Measurements from ENCODE around the gene PERCC1.

PERCC1 gene

DNA sequence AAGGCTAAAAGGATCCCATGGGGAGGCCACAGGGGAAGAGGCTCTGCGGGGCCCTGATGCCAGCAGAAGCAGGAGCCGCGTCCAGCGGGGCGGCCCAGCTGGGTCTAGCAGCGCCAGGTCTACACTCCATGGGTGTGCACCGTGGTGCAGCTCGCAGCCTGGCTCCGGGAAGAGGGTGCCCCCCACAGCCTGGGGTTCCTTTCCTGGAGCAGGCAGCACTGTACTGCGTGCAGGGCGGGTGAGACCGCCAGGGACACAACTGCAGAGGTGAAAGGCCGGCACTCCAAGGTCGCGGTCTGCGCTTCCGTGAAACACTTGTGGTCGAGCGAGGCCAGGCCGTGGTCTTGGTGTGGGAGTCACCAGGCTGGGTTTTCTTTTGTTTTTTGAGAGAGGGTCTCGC lies 20.0 kb downstream of the PERCC1 start:
- peaks cover 9% of the 10 kb centered on the region for H3K36me3 Mint-ChIP-seq (ENCODE audit: insufficient read depth)
- H3K4me1 Mint-ChIP-seq = no peaks in the 10 kb centered on the region
- H3K4me3 Mint-ChIP-seq = no peak overlapping the region
- ATAC-seq (replicated peaks; ENCODE audit: extremely low read depth, poor library complexity, severe bottlenecking) (no peak), DNase-seq (ENCODE audit: low spot score in 2 of 2) (no peak)
- no peak overlapping the region for H3K27ac Mint-ChIP-seq (ENCODE audit: low read depth)
- H3K27me3 Mint-ChIP-seq = no peaks in the 10 kb centered on the region
- H3K9me3 Mint-ChIP-seq = no peaks in the 10 kb centered on the region

DNA sequence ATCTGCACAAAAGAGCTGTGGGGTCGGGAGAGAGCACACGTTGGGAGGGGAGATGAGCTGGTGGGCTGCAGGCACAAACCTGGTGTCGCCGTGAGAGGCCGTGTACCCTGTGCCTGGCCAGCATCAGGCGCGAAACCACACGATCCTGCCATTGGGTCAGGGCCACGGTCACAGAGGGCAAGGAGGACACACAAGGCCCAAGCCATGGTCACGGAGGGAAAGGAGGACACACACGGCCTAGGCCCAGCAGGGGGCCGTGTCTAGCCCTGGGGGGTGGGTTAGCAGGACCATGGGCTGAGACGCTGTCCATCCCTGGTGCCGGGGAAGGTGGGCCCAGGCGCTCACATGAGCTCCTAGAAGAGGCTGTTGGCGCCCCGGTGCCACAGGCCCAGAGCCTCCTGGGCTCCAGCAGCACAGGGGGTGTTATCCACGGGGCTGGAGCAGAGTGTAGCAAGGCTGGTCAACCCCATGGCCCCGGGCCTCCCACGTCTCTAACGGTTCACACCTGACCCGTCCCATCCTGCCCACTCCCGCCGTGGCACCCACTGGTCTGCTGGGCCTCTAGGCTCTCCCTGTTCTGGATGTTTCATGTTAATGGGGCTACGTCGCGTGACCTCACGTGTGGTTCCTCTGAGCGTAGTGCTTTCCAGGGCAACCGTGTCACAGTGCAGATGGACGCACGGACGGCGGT lies 21.0 kb downstream of the PERCC1 start:
- H3K27me3 Mint-ChIP-seq = no peaks in the 10 kb centered on the region
- no peak for DNase-seq (ENCODE audit: low spot score in 2 of 2)
- no peak overlapping the region for H3K4me3 Mint-ChIP-seq
- H3K4me1 Mint-ChIP-seq = no peaks in the 10 kb centered on the region
- no peak for ATAC-seq (replicated peaks; ENCODE audit: extremely low read depth, poor library complexity, severe bottlenecking)
- no peaks in the 10 kb centered on the region for H3K9me3 Mint-ChIP-seq
- H3K36me3 Mint-ChIP-seq (ENCODE audit: insufficient read depth) = peaks cover 9% of the 10 kb centered on the region
- no peak overlapping the region for H3K27ac Mint-ChIP-seq (ENCODE audit: low read depth)

DNA sequence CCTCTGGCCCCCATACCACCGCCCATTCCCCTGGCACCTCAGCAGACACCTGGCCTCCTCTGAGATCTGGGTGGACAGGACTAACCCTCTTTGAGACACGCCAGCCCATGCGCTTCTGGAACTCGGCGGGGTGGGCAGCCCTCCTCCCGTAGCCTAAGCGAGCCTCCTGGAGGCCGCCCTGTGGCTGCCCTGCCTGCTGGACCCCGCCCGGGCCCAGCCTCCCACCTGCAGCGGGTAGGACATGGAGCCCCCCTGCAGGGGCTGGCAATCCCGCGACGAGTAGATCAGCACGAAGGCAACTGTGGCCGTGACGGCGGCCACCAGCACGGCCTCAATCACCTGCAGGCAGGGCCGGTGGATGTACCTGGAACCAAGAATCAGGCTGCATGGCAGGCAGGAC lies 21.7 kb downstream of the PERCC1 start:
- no peaks in the 10 kb centered on the region for H3K9me3 Mint-ChIP-seq
- H3K4me1 Mint-ChIP-seq = no peaks in the 10 kb centered on the region
- H3K4me3 Mint-ChIP-seq = no peak overlapping the region
- H3K36me3 Mint-ChIP-seq (ENCODE audit: insufficient read depth) = peaks cover 9% of the 10 kb centered on the region
- no peak for ATAC-seq (replicated peaks; ENCODE audit: extremely low read depth, poor library complexity, severe bottlenecking)
- no peak overlapping the region for H3K27ac Mint-ChIP-seq (ENCODE audit: low read depth)
- DNase-seq (ENCODE audit: low spot score in 2 of 2) = no peak
- H3K27me3 Mint-ChIP-seq = no peaks in the 10 kb centered on the region

DNA sequence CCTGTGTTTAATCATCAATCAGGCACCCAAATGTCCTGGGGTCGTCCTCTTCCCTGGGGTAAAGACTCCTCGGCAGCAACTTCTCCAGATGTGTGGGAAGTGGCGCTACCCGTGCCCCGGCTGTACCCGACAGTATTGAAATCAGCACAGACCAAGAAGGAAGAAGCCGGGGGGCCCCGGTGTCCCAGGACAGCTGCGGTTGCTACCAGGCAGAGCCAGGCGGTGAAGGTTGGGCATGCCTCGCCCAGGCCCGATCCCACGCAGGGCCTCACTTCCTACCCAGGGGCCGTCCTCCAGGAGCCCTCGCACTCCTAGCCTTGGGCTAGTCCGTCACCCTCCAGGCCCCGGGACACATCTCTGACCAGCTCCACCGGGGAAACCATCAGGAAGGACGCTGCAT lies 22.4 kb downstream of the PERCC1 start:
- no peak overlapping the region for H3K4me3 Mint-ChIP-seq
- no peak overlapping the region for H3K27ac Mint-ChIP-seq (ENCODE audit: low read depth)

DNA sequence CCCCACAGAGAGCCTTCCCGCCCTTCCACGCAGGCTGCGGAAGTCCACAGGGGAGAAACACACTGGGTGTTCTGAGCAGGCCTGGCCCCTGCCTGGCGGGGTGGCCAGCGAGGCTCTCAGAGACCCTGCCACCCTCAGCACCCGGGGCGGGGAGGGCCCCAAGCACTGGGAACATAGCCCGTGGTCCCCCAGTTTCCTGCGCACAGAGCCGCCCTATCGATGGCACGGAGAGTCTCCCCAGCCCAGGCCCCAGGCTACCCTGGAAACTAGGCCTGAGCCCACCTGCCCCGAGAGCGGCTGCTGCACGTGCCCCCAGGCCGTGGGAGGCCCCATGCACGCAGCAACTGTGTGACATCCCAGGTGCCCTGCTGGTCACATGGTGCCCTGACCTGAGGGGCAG lies 23.7 kb downstream of the PERCC1 start:
- Mint-ChIP-seq H3K27me3 (no peaks in the 10 kb centered on the region), H3K4me3 (no peak overlapping the region)

More for the DNA sequence above, 22.4 kb downstream of the PERCC1 start:
- Mint-ChIP-seq H3K27me3 (no peaks in the 10 kb centered on the region), H3K36me3 (ENCODE audit: insufficient read depth) (peaks cover 11% of the 10 kb centered on the region), H3K9me3 (no peaks in the 10 kb centered on the region), H3K4me1 (no peaks in the 10 kb centered on the region)
- no peak for DNase-seq (ENCODE audit: low spot score in 2 of 2)
- ATAC-seq (replicated peaks; ENCODE audit: extremely low read depth, poor library complexity, severe bottlenecking) = no peak

DNA sequence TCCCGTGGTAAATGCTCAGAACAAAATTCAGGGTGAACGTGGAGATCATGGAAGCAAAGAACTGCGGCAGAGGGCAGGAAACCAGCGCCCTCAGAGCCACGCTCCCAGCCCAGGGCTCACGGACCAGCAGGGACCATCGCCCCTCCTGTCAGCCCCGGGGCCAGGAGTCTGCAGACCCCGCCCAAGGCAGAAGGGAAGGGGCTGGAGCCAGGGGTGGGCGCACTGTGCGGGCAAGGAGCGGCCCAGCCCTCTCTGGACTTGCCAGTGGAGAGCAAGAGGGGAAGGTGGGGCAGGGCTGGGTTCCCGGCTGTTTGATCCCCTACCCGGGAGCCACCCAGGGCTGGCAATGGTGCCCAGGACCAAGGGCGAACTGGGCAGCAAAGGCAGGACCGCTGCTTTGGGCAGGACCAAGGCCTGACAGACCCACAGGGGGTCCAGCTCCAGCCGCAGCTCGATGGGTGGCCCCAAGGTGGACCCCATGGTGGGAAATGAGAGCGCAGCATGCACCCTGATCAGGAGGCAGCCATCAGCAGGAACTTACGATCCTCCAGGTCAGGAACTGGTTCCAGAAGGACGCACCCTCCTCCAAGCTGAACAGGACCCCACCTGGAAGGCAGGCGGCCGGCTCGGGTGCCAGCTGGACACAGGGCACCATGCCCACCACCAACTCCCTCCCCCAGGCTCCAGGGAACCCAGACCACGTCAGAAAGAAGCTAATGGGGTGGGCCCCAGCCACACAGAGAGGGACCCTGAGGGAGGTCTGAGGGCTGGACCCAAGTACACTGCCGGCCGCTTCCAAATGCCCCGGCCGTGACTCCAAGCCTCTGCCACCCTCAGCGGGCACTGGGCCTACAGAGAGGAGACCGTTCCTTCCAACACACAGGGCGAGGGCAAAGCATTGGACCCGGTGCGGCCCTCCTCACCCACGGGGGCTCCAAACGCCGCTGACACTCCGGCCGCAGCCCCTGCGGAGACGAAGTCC lies 24.6 kb downstream of the PERCC1 start:
- ATAC-seq (replicated peaks; ENCODE audit: extremely low read depth, poor library complexity, severe bottlenecking) (no peak), DNase-seq (ENCODE audit: low spot score in 2 of 2) (no peak)
- Mint-ChIP-seq H3K9me3 (no peaks in the 10 kb centered on the region), H3K36me3 (ENCODE audit: insufficient read depth) (peaks cover 16% of the 10 kb centered on the region), H3K4me3 (no peak overlapping the region), H3K27me3 (no peaks in the 10 kb centered on the region), H3K27ac (ENCODE audit: low read depth) (no peak overlapping the region), H3K4me1 (no peaks in the 10 kb centered on the region)

More for the DNA sequence above, 23.7 kb downstream of the PERCC1 start:
- H3K27ac Mint-ChIP-seq (ENCODE audit: low read depth) = no peak overlapping the region
- ATAC-seq (replicated peaks; ENCODE audit: extremely low read depth, poor library complexity, severe bottlenecking) (no peak), DNase-seq (ENCODE audit: low spot score in 2 of 2) (no peak)
- no peaks in the 10 kb centered on the region for H3K9me3 Mint-ChIP-seq
- H3K36me3 Mint-ChIP-seq (ENCODE audit: insufficient read depth) = peaks cover 13% of the 10 kb centered on the region
- H3K4me1 Mint-ChIP-seq = no peaks in the 10 kb centered on the region

DNA sequence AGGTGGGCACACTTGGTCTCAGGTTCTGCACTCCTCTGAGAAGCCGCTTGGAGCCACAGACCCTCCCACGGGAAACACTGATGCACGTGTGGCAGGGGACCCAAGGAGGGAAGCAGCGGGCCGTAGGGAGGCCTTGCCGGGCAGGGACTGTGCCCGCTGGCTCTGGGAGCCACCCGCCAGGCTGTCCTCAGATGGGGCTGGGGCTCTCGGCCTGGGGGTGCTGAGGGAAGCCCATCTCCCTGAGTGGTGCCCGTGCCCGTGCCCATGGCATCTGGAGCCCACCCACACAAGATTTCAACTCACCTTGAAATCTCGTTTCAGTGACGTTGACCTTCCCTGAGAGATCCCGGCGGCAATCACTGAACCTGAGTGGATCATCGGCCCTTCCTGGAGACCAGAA lies 26.1 kb downstream of the PERCC1 start:
- Mint-ChIP-seq H3K36me3 (ENCODE audit: insufficient read depth) (peaks cover 15% of the 10 kb centered on the region), H3K9me3 (no peaks in the 10 kb centered on the region), H3K27me3 (no peaks in the 10 kb centered on the region), H3K27ac (ENCODE audit: low read depth) (no peak overlapping the region), H3K4me1 (no peaks in the 10 kb centered on the region), H3K4me3 (no peak overlapping the region)
- ATAC-seq (replicated peaks; ENCODE audit: extremely low read depth, poor library complexity, severe bottlenecking) (no peak), DNase-seq (ENCODE audit: low spot score in 2 of 2) (no peak)

DNA sequence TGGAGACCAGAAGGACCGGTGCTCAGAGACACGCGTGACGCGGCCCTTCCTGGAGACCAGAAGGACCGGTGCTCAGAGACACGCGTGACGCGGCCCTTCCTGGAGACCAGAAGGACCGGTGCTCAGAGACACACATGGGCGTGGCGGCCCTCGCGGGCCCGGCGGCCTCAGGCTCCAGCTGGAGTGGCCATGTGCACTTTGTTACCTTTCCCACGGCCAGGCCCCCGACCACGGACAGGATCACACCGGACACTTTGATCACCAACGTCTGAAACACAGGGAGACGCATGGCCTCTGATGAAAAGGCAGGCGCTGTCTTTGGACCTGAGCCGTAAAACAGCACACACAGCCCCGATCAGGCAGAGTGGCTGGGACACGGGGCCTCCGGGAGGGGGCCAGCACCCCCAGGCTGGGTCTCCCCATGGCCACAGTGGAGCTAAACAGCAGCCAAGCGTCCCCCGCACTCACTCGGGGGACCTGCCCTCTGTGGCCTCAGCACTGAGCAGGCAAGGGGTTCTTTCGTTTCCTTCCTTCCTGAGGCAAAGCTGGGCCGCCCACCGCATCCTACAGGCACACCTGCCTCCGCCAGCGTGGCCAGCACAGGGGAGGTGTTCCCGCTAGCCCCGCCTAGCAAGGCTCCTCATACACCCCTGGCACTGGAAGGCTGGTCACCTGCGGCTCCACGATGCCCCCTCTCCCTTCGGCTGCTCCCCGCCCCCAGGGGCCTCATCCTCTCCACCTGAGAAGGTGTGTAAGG lies 26.8 kb downstream of the PERCC1 start:
- ATAC-seq (replicated peaks; ENCODE audit: extremely low read depth, poor library complexity, severe bottlenecking) (no peak), DNase-seq (ENCODE audit: low spot score in 2 of 2) (no peak)
- Mint-ChIP-seq H3K36me3 (ENCODE audit: insufficient read depth) (peaks cover 12% of the 10 kb centered on the region), H3K27ac (ENCODE audit: low read depth) (no peak overlapping the region), H3K4me1 (no peaks in the 10 kb centered on the region), H3K27me3 (no peaks in the 10 kb centered on the region), H3K4me3 (no peak overlapping the region), H3K9me3 (no peaks in the 10 kb centered on the region)

DNA sequence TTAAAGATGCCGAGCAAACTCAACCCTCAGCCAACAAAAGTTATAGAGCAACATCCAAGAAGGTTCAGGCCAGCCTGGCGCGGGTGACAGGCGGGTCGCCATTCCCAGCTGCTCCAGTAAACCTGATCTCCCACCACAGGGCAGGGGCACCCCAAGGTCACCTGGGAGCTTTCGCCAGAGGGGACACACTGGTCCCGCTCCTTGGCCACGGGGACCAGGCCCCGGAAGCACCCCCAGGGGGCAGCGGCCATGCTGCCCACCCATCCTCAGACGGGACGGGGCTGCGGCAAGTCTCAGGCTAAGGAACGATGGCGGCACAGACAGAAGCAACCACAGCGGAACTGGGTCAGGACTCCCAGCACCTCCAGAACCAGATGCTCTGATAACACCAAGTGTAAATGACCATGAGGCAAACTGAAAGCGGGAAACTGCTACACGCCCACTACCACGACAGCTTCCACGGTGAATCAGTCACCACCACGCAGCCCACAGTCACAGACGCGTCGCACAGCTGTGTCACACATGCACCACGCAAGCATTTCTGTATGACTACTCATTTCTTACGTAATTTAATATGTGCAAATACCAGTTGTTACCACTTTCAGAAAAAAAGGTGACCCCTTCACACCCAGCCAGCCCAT lies 27.6 kb downstream of the PERCC1 start:
- peak overlapping the region; percentile 81 for H3K27ac Mint-ChIP-seq (ENCODE audit: low read depth)
- ATAC-seq (replicated peaks; ENCODE audit: extremely low read depth, poor library complexity, severe bottlenecking) (no peak), DNase-seq (ENCODE audit: low spot score in 2 of 2) (no peak)
- no peaks in the 10 kb centered on the region for H3K27me3 Mint-ChIP-seq
- H3K36me3 Mint-ChIP-seq (ENCODE audit: insufficient read depth) = peaks cover 10% of the 10 kb centered on the region
- H3K4me3 Mint-ChIP-seq = no peak overlapping the region
- no peaks in the 10 kb centered on the region for H3K4me1 Mint-ChIP-seq
- H3K9me3 Mint-ChIP-seq = no peaks in the 10 kb centered on the region

DNA sequence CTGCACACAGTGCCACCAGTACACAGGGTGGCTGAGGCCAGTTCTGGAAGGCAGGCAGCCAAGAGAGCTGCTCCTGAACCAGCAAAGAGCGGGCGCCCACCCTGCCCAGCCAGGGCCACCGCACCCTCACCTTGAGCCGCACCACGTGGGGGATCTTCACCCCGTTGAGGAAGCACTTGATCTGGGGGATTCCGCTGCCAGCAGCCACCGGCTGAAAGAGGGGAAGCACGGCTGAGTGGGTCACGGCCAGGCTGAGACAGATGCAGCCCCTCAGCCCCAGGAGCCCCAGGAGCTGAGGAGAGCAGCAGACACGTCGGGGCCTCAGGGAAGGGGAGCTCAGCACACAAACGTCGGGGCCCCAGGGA lies 28.1 kb downstream of the PERCC1 start:
- Mint-ChIP-seq H3K9me3 (no peaks in the 10 kb centered on the region), H3K4me3 (no peak overlapping the region), H3K4me1 (no peaks in the 10 kb centered on the region), H3K27ac (ENCODE audit: low read depth) (peak overlapping the region; percentile 81), H3K36me3 (ENCODE audit: insufficient read depth) (peaks cover 7% of the 10 kb centered on the region), H3K27me3 (no peaks in the 10 kb centered on the region)
- DNase-seq (ENCODE audit: low spot score in 2 of 2) (no peak), ATAC-seq (replicated peaks; ENCODE audit: extremely low read depth, poor library complexity, severe bottlenecking) (peak; percentile 24)

DNA sequence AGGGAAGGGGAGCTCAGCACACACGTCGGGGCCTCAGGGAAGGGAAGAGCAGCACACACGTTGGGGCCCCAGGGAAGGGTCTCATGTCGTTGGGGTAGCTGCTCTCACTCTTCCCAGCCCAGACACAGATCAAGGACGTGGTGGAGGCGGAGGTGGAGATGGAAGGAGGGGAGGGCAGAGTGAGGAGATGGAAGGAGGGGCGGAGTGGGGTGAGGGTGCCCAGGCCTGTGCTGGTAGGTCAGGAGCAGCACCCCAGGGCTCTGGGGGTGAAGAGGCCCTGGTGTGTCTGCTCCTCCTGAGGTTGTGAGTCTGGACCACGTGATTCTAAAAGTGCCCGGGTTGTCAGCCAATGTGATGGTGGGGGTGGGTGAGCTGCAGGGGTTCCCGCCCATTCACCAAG lies 29.1 kb downstream of the PERCC1 start:
- no peak overlapping the region for H3K4me3 Mint-ChIP-seq
- DNase-seq (ENCODE audit: low spot score in 2 of 2) (no peak), ATAC-seq (replicated peaks; ENCODE audit: extremely low read depth, poor library complexity, severe bottlenecking) (no peak)
- no peak overlapping the region for H3K27ac Mint-ChIP-seq (ENCODE audit: low read depth)
- H3K9me3 Mint-ChIP-seq = no peaks in the 10 kb centered on the region
- H3K36me3 Mint-ChIP-seq (ENCODE audit: insufficient read depth) = peaks cover 7% of the 10 kb centered on the region
- H3K4me1 Mint-ChIP-seq = no peaks in the 10 kb centered on the region
- H3K27me3 Mint-ChIP-seq = no peaks in the 10 kb centered on the region

DNA sequence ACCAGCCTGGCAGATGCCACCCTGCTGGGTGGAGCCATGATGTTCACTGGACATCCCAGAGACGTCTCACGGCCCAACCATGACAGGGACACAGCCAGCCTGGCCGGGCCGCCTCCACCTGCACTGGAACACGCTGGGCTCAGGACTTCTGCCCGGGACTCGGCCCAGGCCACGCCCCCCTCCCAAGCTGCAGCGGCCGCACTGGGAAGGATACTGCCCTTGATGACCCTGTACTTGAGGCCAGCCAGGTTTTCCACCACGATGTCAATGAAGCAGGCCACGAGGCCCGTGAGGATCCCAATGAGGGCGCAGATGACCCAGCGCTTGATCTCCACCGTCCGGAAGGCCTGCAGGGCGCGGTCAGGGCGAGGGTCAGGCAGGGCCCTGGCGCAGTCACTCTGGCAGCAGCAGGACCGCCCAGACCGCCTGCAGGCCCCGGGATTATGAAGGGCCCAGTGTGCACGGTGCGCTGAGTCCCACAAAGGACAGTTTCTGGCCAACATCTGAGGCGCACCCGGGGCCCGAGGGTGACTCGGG lies 29.8 kb downstream of the PERCC1 start:
- Mint-ChIP-seq H3K27ac (ENCODE audit: low read depth) (no peak overlapping the region), H3K4me3 (no peak overlapping the region), H3K9me3 (no peaks in the 10 kb centered on the region), H3K36me3 (ENCODE audit: insufficient read depth) (peaks cover 9% of the 10 kb centered on the region), H3K4me1 (no peaks in the 10 kb centered on the region), H3K27me3 (no peaks in the 10 kb centered on the region)
- ATAC-seq (replicated peaks; ENCODE audit: extremely low read depth, poor library complexity, severe bottlenecking) (no peak), DNase-seq (ENCODE audit: low spot score in 2 of 2) (no peak)

Measured in central memory CD8-positive, alpha-beta T cell (primary cell).